Activated B cell treated with CpG ODN at 0.5 μM for 24 hours (primary cell): Measurements from ENCODE around the gene QRICH2. TPM values are rescaled to one million over a fixed set of nuclear protein-coding genes. Genes with fewer than 3 reads are reported as not detected.
A peak's percentile ranks its signal among the peaks of the same experiment; 100 is the strongest.

ENCODE experiments used
- ATAC-seq: fragments of 200-7000 bp; cut with Tn5 transposase; one replicate; pipeline ENCODE4 v1.10.0; 2021; ENCODE audit warnings: low read depth, mild to moderate bottlenecking, moderate library complexity
- CTCF ChIA-PET: fragments of 350-600 bp; sonication (Branson Sonifier 250); formaldehyde crosslinking; loops from one replicate; lab custom pipeline; 2021; ENCODE audit warnings: antibody characterized with exemption; lab: Charles Lee
- POLR2A ChIA-PET: fragments of 350-600 bp; sonication (Branson Sonifier 250); formaldehyde crosslinking; loops from one replicate; lab custom pipeline; 2021; ENCODE audit warnings: antibody characterized with exemption; lab: Charles Lee
- DNase-seq: peaks from one replicate; pipeline ENCODE4 v3.0.0; 2022
- H3K27ac Mint-ChIP-seq: one replicate; pipeline ENCODE4 v1.8.0; 2020; ENCODE audit warnings: mixed read lengths
- H3K27me3 Mint-ChIP-seq: one replicate; pipeline ENCODE4 v1.8.0; 2021; ENCODE audit warnings: mixed read lengths
- H3K36me3 Mint-ChIP-seq: one replicate; pipeline ENCODE4 v1.8.0; 2021; ENCODE audit warnings: low read depth, mixed read lengths
- H3K4me1 Mint-ChIP-seq: one replicate; pipeline ENCODE4 v1.8.0; 2021; ENCODE audit warnings: mixed read lengths
- H3K4me3 Mint-ChIP-seq: one replicate; pipeline ENCODE4 v1.8.0; 2020; ENCODE audit warnings: mild to moderate bottlenecking, mixed read lengths
- H3K9me3 Mint-ChIP-seq: one replicate; pipeline ENCODE4 v1.8.0; 2020; ENCODE audit warnings: mixed read lengths
- intact Hi-C: fragments of 100-400 bp; cut with micrococcal nuclease; formaldehyde crosslinking; loops from one replicate; pipeline ENCODE4 v1.15.1; 2024
- total RNA-seq: library from RNA; stranded (reverse); gene quantifications from 2 replicates; pipeline ENCODE4 v1.2.3, GENCODE V29; 2022
- TF ChIP-seq, protein P1 (sequence below): fragments of 200-600 bp; IDR thresholded peaks from one replicate; pipeline ENCODE4 v1.8.0; 2022; ENCODE audit warnings: antibody characterized with exemption, mild to moderate bottlenecking

QRICH2 gene
- total RNA-seq, 1 donor from 2014 or later, result 2.0 TPM

DNA sequence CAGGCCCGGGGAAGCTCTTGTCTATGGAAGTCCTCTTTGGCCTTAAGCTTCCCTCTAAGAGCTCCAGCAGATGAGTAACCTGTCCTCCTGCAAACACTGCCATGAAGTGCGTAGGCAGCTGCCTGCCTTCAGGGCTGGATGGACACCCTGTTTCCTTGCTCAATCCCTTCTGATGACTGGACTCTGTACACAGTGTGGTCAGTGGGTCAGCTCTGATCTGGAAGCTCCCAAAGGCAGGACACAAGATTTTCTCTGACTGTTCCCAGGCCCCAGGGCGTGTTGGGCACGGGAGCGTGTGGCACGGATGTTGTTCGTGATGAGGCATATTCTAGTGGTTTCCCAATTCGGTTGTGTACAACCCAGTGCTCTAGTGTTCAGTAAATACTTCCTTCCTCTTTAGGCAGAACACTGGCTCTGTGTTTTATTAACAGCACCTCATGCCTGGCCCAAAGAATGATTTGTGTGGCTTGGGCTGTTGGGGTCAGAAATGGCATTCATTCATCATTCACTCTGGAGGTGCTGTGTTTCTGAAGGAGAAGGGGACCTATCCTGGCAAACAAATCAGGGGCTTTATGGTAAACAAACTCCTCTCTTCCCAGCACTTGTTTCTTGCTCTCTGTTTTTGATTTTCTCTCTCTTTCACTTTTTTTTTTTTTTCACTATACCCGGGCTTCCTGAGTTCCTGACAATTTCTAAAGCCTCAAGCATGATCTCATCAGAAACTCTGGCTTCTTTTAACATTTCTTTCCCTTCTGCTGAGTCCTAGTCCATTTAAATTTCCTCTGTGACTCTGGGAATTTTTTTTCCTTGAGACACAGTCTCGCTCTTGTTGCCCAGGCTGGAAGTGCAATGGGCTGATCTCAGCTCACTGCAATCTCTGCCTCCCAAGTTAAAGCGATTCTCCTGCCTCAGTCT is 55.8 kb downstream of the QRICH2 start:
- Mint-ChIP-seq H3K27ac (peak overlapping the region; percentile 85), H3K4me1 (peaks cover 41% of the 10 kb centered on the region), H3K27me3 (no peaks in the 10 kb centered on the region), H3K4me3 (peak overlapping the region; percentile 73), H3K36me3 (no peaks in the 10 kb centered on the region), H3K9me3 (no peaks in the 10 kb centered on the region)
- ATAC-seq (peak; percentile 97), DNase-seq (no peak)
- TF ChIP-seq, protein P1, sequence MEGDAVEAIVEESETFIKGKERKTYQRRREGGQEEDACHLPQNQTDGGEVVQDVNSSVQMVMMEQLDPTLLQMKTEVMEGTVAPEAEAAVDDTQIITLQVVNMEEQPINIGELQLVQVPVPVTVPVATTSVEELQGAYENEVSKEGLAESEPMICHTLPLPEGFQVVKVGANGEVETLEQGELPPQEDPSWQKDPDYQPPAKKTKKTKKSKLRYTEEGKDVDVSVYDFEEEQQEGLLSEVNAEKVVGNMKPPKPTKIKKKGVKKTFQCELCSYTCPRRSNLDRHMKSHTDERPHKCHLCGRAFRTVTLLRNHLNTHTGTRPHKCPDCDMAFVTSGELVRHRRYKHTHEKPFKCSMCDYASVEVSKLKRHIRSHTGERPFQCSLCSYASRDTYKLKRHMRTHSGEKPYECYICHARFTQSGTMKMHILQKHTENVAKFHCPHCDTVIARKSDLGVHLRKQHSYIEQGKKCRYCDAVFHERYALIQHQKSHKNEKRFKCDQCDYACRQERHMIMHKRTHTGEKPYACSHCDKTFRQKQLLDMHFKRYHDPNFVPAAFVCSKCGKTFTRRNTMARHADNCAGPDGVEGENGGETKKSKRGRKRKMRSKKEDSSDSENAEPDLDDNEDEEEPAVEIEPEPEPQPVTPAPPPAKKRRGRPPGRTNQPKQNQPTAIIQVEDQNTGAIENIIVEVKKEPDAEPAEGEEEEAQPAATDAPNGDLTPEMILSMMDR, result no peak
- ChIA-PET POLR2A (interaction anchor here (0.7 to 3.8 kb wide), 6 partner anchors 9 to 397 kb away, joined by 3 to 29 read pairs (median 10); partner anchors contain the start of genes UBALD2 and WBP2), CTCF (interaction anchor here (1.1 kb wide), 1 partner anchor 70 kb away, joined by 3 read pairs; no protein-coding TSS in a partner anchor)
- intact Hi-C loops, result loop anchor here (1.0 kb wide), 1 partner anchor 8 kb away; no protein-coding TSS in a partner anchor

DNA sequence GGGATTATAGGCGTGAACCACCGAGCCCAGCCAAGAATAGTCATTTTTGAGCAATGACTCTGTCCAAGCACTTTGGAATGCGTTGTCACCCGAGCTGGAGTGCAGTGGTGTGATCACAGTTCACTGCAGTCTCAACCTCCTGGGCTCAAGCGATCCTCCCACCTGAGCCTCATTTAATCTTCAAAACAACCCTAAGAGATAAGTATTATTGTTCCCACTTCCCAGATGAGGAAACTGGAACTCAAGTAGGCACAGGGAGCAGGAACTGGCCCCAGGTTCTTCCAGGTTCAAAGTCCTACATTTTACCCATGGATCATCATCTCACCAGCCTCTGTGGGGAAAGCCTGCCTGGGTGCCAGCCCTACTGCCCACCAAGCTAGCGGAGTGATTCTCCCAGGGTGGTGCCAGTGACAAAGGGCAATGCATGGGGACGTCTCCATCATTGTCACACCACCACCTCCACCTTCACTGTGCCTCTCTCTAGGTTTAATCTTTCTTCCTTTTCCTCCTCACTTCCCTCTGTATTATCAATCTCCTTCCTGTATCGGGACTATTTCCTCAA is 56.5 kb downstream of the QRICH2 start:
- Mint-ChIP-seq H3K36me3 (no peaks in the 10 kb centered on the region), H3K4me3 (peak overlapping the region; percentile 73), H3K4me1 (peaks cover 44% of the 10 kb centered on the region), H3K9me3 (no peaks in the 10 kb centered on the region), H3K27ac (peak overlapping the region; percentile 85), H3K27me3 (peaks cover under 1% of the 10 kb centered on the region)
- ATAC-seq (no peak), DNase-seq (no peak)
- ChIA-PET POLR2A (interaction anchor here (0.7 to 3.8 kb wide), 6 partner anchors 10 to 396 kb away, joined by 3 to 29 read pairs (median 10); partner anchors contain the start of genes UBALD2 and WBP2), CTCF (interaction anchor here (1.1 kb wide), 1 partner anchor 70 kb away, joined by 3 read pairs; no protein-coding TSS in a partner anchor)
- TF ChIP-seq, protein P1, result no peak
- intact Hi-C loops, result loop anchor here (1.0 kb wide), 1 partner anchor 9 kb away; no protein-coding TSS in a partner anchor

DNA sequence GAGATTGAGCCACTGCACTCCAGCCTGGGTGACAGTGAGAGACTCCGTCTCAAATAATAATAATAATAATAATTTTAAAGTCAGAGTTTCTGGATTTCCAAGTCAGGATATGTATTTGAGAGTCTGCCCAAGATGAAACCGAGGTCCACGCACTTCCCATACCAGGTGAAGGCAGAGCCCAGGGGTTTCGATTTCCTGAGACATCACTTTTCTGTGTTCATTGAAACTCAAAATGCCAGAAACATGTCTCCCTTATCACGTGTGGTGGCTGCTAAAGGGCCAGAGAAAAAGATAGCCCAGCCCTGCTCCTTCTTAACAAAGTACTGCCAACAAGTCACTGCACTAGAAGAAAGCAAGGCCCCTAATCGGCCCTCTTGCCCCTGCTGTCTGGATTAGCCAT is 57.9 kb downstream of the QRICH2 start:
- TF ChIP-seq, protein P1, result no peak
- ATAC-seq, result no peak
- ChIA-PET CTCF (interaction anchor here (0.7 to 1.1 kb wide), 2 partner anchors 26 to 68 kb away, joined by 3 read pairs; no protein-coding TSS in a partner anchor), POLR2A (interaction anchor here (1.1 to 2.3 kb wide), 4 partner anchors 8 to 15 kb away, joined by 3 to 9 read pairs (median 6); partner anchors contain the start of gene UBALD2)
- intact Hi-C loops, result no loop called here
- Mint-ChIP-seq H3K27ac (no peak overlapping the region), H3K27me3 (peaks cover 3% of the 10 kb centered on the region), H3K4me1 (peaks cover 45% of the 10 kb centered on the region), H3K4me3 (no peak overlapping the region), H3K9me3 (no peaks in the 10 kb centered on the region), H3K36me3 (no peaks in the 10 kb centered on the region)
- no peak for DNase-seq

DNA sequence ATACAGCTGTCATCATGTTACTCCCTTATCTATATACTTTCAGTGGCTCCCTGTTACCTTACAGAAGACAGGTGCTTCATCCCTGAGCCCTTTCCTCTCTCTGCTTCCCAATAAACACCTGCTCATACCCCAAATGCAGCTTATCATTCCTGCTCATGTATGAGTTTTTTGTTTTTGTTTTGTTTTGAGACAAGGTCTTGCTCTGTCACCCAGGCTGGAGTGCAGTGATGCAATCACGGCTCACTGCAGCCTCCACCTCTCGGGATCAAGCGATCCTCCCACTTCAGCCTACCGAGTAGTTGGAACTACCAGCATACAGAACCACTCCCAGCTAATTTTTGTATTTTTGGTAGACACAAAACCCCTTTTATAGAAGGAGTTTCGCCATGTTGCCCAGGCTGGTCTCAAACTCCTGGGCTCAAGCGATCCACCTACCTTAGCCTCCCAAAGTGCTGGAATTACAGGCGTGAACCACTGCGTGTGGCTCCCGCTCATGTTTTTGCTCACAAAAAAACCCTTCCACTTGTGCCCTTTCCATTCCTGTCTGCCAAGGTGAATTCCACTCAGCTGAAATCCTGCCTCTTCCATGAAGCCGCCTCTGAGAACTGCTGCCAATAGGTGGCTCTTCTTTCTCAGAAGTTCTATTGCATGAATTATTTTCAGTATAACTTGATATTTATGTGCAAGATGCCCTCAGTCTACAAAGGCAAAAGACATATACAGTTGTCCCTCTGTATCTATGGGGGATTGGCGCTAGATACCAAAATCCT is 59.9 kb downstream of the QRICH2 start:
- DNase-seq (no peak), ATAC-seq (no peak)
- ChIA-PET POLR2A (interaction anchor here (8.8 kb wide), 1 partner anchor 23 kb away, joined by 135 read pairs; no protein-coding TSS in a partner anchor), CTCF (interaction anchor here (1.2 kb wide), 1 partner anchor 15 kb away, joined by 3 read pairs; no protein-coding TSS in a partner anchor)
- Mint-ChIP-seq H3K4me1 (peaks cover 41% of the 10 kb centered on the region), H3K27me3 (peaks cover 13% of the 10 kb centered on the region), H3K27ac (no peak overlapping the region), H3K4me3 (no peak overlapping the region), H3K36me3 (no peaks in the 10 kb centered on the region), H3K9me3 (no peaks in the 10 kb centered on the region)
- TF ChIP-seq, protein P1, result no peak
- intact Hi-C loops, result no loop called here
